Natural killer cell (primary cell): ENCODE data around the gene AGBL5. TPM values are rescaled to one million over a fixed set of nuclear protein-coding genes. Genes with fewer than 3 reads are reported as not detected.
"Not testable (repeated sequence)": the region's sequence is repeated elsewhere in the genome, so short reads cannot be mapped to it uniquely, and the experiment has no call there.

Experiments
- ATAC-seq, 3 donors: fragments of 150-1000 bp in 2 of 3; fragments of 200-7000 bp in 1 of 3; cut with Tn5 transposase; 1 replicate in 1 of 3; 2 replicates in 2 of 3; pipeline ENCODE4 v1.10.0; 2021; ENCODE audit warnings: mild to moderate bottlenecking in 2 of 3, moderate library complexity in 2 of 3
- DNase-seq, 2 donors: peaks; one replicate each; pipeline versions ENCODE4 v3.0.0 to v3.0.0-alpha.2; 2013 to 2021; ENCODE audit warnings: mixed read lengths in 1 of 2
- H3K27ac ChIP-seq: one replicate; pipeline ENCODE4 v1.5.1; 2013; ENCODE audit warnings: mild to moderate bottlenecking, low read length
- H3K27me3 ChIP-seq: one replicate; pipeline ENCODE4 v1.6.1; 2013; ENCODE audit warnings: low read length; ENCODE audit not compliant: control insufficient read depth, insufficient read depth
- H3K36me3 ChIP-seq: one replicate; pipeline ENCODE4 v1.6.1; 2013; ENCODE audit warnings: low read length; ENCODE audit not compliant: control insufficient read depth, insufficient read depth
- H3K4me1 ChIP-seq: one replicate; pipeline ENCODE4 v1.6.1; 2013; ENCODE audit warnings: low read length; ENCODE audit not compliant: control insufficient read depth, insufficient read depth
- H3K4me3 ChIP-seq: one replicate; pipeline ENCODE4 v1.5.1; 2013; ENCODE audit warnings: low read length
- H3K9me3 ChIP-seq: one replicate; pipeline ENCODE4 v1.6.1; 2013; ENCODE audit warnings: low read length; ENCODE audit not compliant: control insufficient read depth, insufficient read depth
- H3K27ac Mint-ChIP-seq, 2 donors: one replicate each; pipeline ENCODE4 v1.8.0; 2022; ENCODE audit warnings: mild to moderate bottlenecking in 2 of 2, mixed read lengths in 2 of 2, moderate library complexity in 1 of 2
- H3K27me3 Mint-ChIP-seq, 2 donors: one replicate each; pipeline ENCODE4 v1.8.0; 2022; ENCODE audit warnings: low read depth in 2 of 2, mixed read lengths in 2 of 2
- H3K36me3 Mint-ChIP-seq: one replicate; pipeline ENCODE4 v1.8.0; 2022; ENCODE audit warnings: mixed read lengths
- H3K4me1 Mint-ChIP-seq, 2 donors: one replicate each; pipeline ENCODE4 v1.8.0; 2022; ENCODE audit warnings: mixed read lengths in 2 of 2
- H3K4me3 Mint-ChIP-seq: one replicate; pipeline ENCODE4 v1.8.0; 2022; ENCODE audit warnings: mild to moderate bottlenecking, moderate library complexity, mixed read lengths
- H3K9me3 Mint-ChIP-seq, 2 donors: one replicate each; pipeline ENCODE4 v1.8.0; 2022; ENCODE audit warnings: mixed read lengths in 2 of 2
- CTCF ChIP-seq: fragments of 200-600 bp; IDR thresholded peaks from one replicate; pipeline ENCODE4 v1.8.0; 2022; ENCODE audit warnings: antibody characterized with exemption
- WGBS: methylation state at CpG from one replicate; pipeline ENCODE4 v1.1.7; 2013; ENCODE audit warnings: missing lambda C conversion rate; ENCODE audit not compliant: insufficient coverage; 5-methylcytosine and 5-hydroxymethylcytosine counted together
- intact Hi-C: fragments of 100-400 bp; cut with micrococcal nuclease; formaldehyde crosslinking; loops from one replicate; pipeline ENCODE4 v1.14.2; 2022
- total RNA-seq, 4 donors: library from RNA; stranded (reverse); fragments of 120-200 nt in 1 of 4; gene quantifications; one replicate each; pipeline versions ENCODE4 v1.2.3 to v1.2.4, GENCODE V29; 2013 to 2022

AGBL5 gene
- total RNA-seq, 3 donors from 2014 or later (not counting 1 experiment from before 2014, with no cell fraction given) = 10.0 to 12.0 (median 10.8) TPM

- H3K9me3 ChIP-seq, H3K27ac ChIP-seq, H3K4me1 Mint-ChIP-seq, DNase-seq, H3K36me3 Mint-ChIP-seq, H3K9me3 Mint-ChIP-seq, H3K36me3 ChIP-seq, ATAC-seq, H3K27ac Mint-ChIP-seq, intact Hi-C loops, H3K4me3 ChIP-seq, H3K27me3 ChIP-seq, H3K4me3 Mint-ChIP-seq, H3K4me1 ChIP-seq: not testable (repeated sequence)
- peaks cover 0 to 10% of the 10 kb centered on the region in 2 donors for H3K27me3 Mint-ChIP-seq
- WGBS = 94% methylated on average over 49 of the region's 49 CpGs
Measured at GRCh38 chr2:27111392-27112078, 60.1 kb downstream of the AGBL5 start.

GRCh38 chr2:27115519-27115918 lies 64.1 kb downstream of the AGBL5 start:
- Mint-ChIP-seq H3K36me3 (no peaks in the 10 kb centered on the region), H3K4me3 (no peak overlapping the region), H3K4me1 (no peaks in the 10 kb centered on the region), H3K27me3 (peaks cover 13 to 31% of the 10 kb centered on the region in 2 donors), H3K27ac (no peak overlapping the region), H3K9me3 (no peaks in the 10 kb centered on the region)
- no peaks in the 10 kb centered on the region for H3K9me3 ChIP-seq
- peaks cover 9% of the 10 kb centered on the region for H3K4me1 ChIP-seq
- intact Hi-C loops = no loop called here
- TF ChIP-seq CTCF = no peak
- no peaks in the 10 kb centered on the region for H3K36me3 ChIP-seq
- DNase-seq = no peak
- H3K4me3 ChIP-seq = no peak overlapping the region
- WGBS = 76% methylated on average over 2 of the region's 2 CpGs
- H3K27me3 ChIP-seq = peaks cover 9% of the 10 kb centered on the region
- ATAC-seq = no peak
- H3K27ac ChIP-seq = no peak overlapping the region

- H3K27me3 Mint-ChIP-seq = peaks cover 13 to 29% of the 10 kb centered on the region in 2 donors
- Histone ChIP-seq H3K27ac (no peak overlapping the region), H3K9me3 (no peaks in the 10 kb centered on the region), H3K36me3 (no peaks in the 10 kb centered on the region), H3K27me3 (peaks cover 9% of the 10 kb centered on the region), H3K4me3 (no peak overlapping the region), H3K4me1 (peaks cover 15% of the 10 kb centered on the region)
- ATAC-seq (no peak), DNase-seq (no peak)
- WGBS = 36% methylated on average over 14 of the region's 14 CpGs
- H3K4me3 Mint-ChIP-seq = no peak overlapping the region
- intact Hi-C loops = no loop called here
- no peaks in the 10 kb centered on the region for H3K36me3 Mint-ChIP-seq
- no peaks in the 10 kb centered on the region for H3K9me3 Mint-ChIP-seq
- H3K27ac Mint-ChIP-seq = no peak overlapping the region
- TF ChIP-seq CTCF = no peak
- H3K4me1 Mint-ChIP-seq = peaks cover 6 to 10% of the 10 kb centered on the region in 2 donors
Measured at GRCh38 chr2:27117995-27118524, 66.6 kb downstream of the AGBL5 start.

GRCh38 chr2:27118525-27119329 lies 67.3 kb downstream of the AGBL5 start, which contains the start of gene CGREF1:
CGREF1 (minus strand) TSS chr2:27119128; CDS start chr2:27104366, 14,762 bp downstream.
- DNase-seq (peak in 1 of 2 donors; percentile 34), ATAC-seq (no peak)
- Histone ChIP-seq H3K4me3 (no peak within 1 kb of the TSS), H3K27ac (no peak within 1 kb of the TSS), H3K9me3 (no peaks in the 10 kb centered on the region), H3K27me3 (peaks cover 9% of the 10 kb centered on the region), H3K36me3 (no peaks in the 10 kb centered on the region), H3K4me1 (peaks cover 20% of the 10 kb centered on the region)
- Mint-ChIP-seq H3K9me3 (no peaks in the 10 kb centered on the region), H3K4me1 (peaks cover 9 to 14% of the 10 kb centered on the region in 2 donors), H3K27me3 (peaks cover 13 to 29% of the 10 kb centered on the region in 2 donors), H3K27ac (no peak within 1 kb of the TSS), H3K36me3 (no peaks in the 10 kb centered on the region), H3K4me3 (peak within 1 kb of the TSS; percentile 60)
- 4% methylated on average over 84 of the region's 84 CpGs for WGBS
- intact Hi-C loops = no loop called here
- no peak for TF ChIP-seq CTCF

- H3K4me3 ChIP-seq, H3K36me3 Mint-ChIP-seq, intact Hi-C loops, H3K27me3 ChIP-seq, H3K36me3 ChIP-seq, H3K27ac Mint-ChIP-seq, H3K27ac ChIP-seq, DNase-seq, ATAC-seq, H3K9me3 Mint-ChIP-seq, H3K9me3 ChIP-seq: not testable (repeated sequence)
- H3K4me3 Mint-ChIP-seq = peak overlapping the region; percentile 60
- peaks cover 9 to 18% of the 10 kb centered on the region in 2 donors for H3K4me1 Mint-ChIP-seq
- peaks cover 13 to 29% of the 10 kb centered on the region in 2 donors for H3K27me3 Mint-ChIP-seq
- H3K4me1 ChIP-seq = peaks cover 24% of the 10 kb centered on the region
- WGBS = 80% methylated on average over 8 of the region's 8 CpGs
Measured at GRCh38 chr2:27119330-27119670, 67.8 kb downstream of the AGBL5 start.
